Right lobe of liver (tissue), 4 donors: ENCODE measurements around the gene ATG14.

ENCODE experiments used
- CTCF ChIP-seq, 4 donors: fragments of 200-600 bp in 3 of 4; fragments of 450-650 bp in 1 of 4; IDR thresholded peaks; one replicate each; pipeline versions ENCODE4 v1.5.1 to v1.8.0; 2016 to 2022; ENCODE audit warnings: antibody characterized with exemption in 4 of 4, mild to moderate bottlenecking in 2 of 4
- POLR2A ChIP-seq: fragments of 450-650 bp; IDR thresholded peaks from one replicate; pipeline ENCODE4 v1.6.1; 2017; ENCODE audit warnings: antibody characterized with exemption, mild to moderate bottlenecking
- donor health status: DM: no; HTN: no; CAD: no.
- donor health status: DM: no; HTN: no; CAD: no.
- donor health status: DM: no; HTN: yes; CAD: no.

- TF ChIP-seq CTCF (IDR thresholded peaks at IDR 0.05) (no peak), POLR2A (no peak)
Measured at GRCh38 chr14:55404173-55404854, 7.3 kb downstream of the ATG14 start.
